GM19025 (cell line): ENCODE measurements around the gene RBM23.
"Not testable (repeated sequence)": the region's sequence is repeated elsewhere in the genome, so short reads cannot be mapped to it uniquely, and the experiment has no call there.

Experiments used
- ATAC-seq: cut with Tn5 transposase; IDR thresholded peaks from one replicate; pipeline ENCODE4 v1.9.1; 2021; ENCODE audit warnings: mild to moderate bottlenecking, low read depth, moderate library complexity; ENCODE audit not compliant: unreplicated experiment

Gene RBM23

GRCh38 chr14:22918804-22919600, at the start of gene RBM23:
Gene RBM23, minus strand, starts transcription at chr14:22919149.
- ATAC-seq: peak; percentile 93

GRCh38 chr14:22966783-22967269, 47.9 kb upstream of the RBM23 start:
- no peak for ATAC-seq

DNA sequence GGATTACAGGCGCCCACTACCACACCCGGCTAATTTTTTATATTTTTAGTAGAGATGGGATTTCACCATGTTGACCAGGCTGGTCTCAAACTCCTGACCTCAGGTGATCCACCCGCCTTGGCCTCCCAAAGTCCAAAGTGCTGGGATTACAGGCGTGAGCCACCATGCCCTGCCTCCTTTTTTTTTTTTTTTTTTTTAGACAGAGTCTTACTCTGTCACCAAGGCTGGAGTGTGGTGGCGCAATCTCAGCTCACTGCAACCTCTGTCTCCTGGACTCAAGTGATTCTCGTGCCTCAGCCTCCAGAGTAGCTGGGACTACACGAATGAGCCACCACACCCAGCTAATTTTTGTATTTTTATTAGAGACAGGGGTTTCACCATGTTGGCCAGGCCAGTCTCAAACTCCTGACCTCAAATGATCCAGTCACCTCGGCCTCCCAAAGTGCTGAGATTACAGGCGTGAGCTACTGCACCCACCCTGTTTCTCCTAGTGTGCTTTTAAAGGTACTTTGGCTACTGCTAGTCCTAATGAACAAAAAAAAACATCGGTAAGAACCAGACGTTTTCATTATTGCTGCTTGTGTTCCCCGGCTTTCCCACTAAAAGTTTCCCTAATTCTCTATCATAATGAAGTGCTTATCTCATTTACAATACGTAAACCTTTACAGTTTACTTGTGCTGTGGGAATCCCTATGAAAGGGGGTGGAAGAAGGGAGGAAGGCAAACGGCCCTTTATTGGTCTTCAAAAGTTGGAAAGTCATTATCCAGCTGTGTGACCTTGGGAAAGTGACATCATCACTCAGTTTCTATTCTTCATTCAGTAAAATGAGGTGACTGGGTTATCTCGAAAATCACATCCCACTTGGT, 47.2 kb upstream of the RBM23 start:
- ATAC-seq: not testable (repeated sequence)

DNA sequence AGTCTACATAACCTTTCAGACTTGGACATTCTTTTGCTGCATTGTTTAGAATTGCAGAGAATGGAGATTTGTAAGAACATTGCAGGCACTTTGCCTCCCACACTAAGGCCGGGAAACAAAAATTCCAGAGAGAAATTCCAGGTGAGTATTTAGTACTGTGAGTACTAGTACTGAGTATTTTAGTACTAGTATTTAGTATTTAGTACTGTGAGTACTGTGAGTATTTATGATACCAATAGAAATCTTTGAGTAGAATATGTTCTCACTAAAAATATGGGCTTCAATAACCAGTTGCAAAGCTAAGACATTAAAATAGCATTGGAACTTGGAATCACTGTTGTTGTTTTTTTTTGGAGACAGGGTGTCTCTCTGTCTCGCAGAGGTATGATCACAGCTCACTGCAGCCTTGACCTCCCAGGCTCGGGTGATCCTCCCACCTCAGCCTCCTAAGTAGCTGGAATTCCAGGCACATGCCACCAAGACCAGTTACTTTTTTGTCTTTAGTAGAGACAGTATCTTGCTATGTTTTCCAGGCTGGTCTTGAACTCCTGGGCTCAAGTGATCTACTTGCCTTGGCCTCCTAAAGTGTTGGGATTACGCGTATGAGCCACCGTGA, 43.2 kb upstream of the RBM23 start:
- no peak for ATAC-seq

GRCh38 chr14:22955702-22956569, 37.0 kb upstream of the RBM23 start:
- no peak for ATAC-seq

DNA sequence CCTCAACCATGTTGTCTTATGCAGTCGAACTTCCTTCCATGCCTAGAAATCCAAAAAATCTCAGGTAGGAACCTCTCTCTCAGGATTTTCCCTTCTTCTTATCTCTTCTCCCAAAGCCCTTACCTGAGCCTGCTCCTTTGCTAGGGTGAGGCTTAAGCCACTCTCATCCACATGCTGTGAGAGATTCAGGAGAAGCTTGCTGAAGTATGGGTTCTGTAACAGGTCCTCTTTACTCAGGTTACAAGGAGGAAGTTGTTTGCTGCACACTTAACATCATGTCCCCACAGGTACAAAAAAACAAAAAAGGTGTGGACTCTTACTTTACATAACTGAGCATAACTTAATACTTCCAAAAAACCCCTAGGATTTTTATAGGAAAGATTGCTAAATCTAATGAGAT, 33.5 kb upstream of the RBM23 start:
- ATAC-seq: no peak

GRCh38 chr14:22951795-22952194, 32.8 kb upstream of the RBM23 start:
- ATAC-seq: not testable (repeated sequence)

GRCh38 chr14:22945642-22946041, 26.7 kb upstream of the RBM23 start:
- no peak for ATAC-seq

DNA sequence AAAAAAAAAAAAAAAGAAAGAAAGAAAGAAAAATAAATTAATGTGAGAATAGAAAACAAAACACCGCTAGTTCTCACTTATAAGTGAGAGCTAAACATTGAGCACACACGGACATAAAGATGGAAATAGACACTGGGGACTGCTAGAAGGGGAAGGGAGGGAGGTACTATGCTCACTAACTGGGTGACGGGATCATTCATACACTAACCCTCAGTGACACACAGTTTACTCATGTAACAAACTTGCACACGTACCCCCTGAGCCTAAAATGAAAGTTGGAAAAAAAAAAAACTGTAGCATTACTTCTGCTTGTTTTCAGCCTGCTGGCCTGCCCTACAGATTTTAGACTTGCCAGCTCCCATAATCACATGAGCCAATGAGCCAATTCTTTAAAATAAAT, 20.7 kb upstream of the RBM23 start:
- no peak for ATAC-seq

DNA sequence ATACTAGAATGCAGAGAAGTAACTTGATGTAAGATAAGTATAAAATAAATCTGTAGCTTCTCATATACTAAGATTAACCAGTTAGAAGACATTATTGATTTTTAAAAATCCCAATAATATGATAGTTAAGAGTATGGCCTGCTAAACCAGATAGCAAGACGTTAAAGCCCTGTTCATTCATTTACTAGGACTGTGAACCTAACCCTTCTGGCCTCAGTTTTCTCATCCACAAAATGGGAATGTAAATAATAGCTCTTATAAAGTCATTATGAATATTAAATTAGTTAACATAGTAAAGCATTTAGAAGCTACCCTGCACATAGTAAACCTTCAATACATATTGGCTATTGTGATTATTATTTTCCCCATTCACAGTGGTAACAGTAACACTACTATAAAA, 16.2 kb upstream of the RBM23 start:
- no peak for ATAC-seq

DNA sequence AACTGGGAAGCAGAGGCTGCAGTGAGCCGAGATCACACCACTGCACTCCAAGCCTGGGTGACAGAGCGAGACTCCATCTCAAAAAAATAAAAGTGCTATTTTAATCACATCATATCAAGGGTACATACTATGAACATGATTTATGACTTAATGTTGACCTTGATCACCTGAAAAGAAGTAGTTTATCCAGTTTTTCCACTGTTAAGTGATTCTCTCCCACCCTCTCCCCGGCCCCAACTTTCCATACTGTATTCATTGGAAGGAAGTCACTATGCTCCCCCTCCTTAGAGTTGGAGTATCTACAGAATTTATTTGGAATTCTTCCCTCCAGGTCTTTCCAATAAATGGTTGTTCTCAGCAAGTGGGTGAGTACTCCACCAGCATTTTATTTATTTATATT, 13.2 kb upstream of the RBM23 start:
- no peak for ATAC-seq

- no peak for ATAC-seq
Observed at GRCh38 chr14:22929961-22930364, 11.0 kb upstream of the RBM23 start.

- peak; percentile 91 for ATAC-seq
Observed at GRCh38 chr14:22929104-22929960, 10.4 kb upstream of the RBM23 start, which contains the start of gene PRMT5. Gene PRMT5, minus strand, starts transcription at chr14:22929376. Its CDS starts 15 bp downstream, at chr14:22929361.

DNA sequence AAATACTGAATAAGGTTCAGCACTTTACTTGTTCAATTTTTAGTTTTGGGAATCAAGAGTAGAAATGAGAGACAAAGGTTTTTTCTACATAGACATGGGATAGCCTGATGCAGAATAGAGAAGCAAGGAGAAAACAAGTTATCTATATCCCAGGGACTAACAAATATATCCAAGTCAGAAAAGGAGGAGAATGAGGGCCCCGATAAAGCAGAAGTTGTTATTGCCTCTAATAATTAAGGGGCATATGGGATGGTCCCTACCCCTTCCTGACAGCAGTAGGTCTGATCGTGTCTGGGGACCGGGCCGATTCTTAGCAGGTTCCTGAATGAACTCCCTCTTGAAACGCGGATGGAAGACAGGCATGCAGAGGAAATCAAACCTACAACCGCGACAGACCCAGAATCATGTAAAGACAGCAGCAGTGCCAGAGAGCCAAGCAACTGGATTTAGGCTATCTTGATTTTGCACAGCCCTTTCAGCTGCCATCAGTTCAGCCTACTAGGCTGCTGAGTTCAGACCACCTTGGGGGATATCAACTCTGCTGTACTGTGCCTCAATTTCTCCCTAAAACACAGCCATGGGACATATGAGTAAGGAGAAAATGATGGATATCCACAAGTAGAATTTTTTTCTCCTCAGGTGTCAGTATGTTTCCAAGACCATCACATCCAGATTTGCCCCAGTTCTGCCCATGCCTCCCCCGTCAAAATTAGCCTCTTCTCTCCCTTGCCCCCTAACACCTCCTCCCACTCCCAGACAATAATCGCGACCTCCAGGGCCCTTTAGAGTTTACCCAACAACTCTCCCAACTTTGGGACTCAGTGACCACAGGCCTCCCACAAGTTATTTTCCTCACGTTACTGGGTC, 9.5 kb upstream of the RBM23 start:
- ATAC-seq: no peak

DNA sequence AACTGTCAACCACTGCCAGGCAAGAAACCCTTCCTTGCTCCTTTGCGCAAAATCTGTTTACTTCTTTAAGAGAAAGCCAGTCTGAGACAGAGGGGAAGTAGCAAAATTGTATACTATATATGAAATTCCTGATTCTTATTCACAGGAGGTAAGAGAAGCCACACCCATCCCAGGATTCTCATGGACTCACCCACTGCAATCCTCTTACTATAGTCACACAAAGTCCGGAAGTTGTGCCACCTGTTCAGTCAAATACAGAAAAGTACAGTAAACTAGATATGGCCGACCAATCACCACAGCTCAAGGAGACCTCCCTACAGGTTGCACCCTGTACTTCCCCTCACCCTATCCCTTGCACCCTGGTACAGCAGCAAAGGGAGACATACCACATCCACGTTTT, 7.4 kb upstream of the RBM23 start:
- no peak for ATAC-seq

DNA sequence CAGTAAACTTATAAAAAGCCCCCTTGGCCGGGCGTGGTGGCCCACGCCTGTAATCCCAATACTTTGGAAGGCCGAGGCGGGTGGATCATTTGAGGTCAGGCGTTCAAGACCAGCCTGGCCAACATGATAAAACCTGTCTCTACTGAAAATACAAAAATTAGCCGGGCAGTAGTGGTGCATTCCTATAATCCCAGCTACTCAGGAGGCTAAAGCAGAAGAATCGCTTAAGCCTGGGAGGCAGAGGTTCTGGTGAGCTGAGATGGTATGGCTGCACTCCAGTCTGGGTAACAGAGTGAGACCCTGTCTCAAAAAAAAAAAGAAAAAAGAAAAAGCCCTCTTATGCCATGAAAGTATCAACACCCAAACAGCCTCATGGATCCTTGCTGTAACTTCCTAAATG, 6.6 kb upstream of the RBM23 start:
- no peak for ATAC-seq

DNA sequence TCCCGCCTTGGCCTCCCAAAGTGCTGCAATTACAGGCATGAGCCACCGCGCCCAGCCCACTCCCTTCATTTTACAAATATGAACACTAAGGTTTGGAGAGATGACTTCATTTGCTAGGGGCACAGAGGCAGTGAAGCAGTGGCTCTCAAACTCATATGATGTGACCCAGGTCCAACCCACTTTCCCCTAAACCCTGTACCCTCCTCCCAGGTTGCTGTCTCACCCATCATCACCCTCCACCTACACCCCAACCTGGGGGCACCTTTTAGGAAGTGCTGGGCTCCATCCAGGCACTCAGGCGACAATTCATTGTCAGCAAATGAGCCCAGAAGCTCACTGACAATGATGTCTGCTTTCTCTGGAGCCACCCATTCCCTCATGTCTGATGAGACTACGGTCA, 4.8 kb upstream of the RBM23 start:
- ATAC-seq: no peak

DNA sequence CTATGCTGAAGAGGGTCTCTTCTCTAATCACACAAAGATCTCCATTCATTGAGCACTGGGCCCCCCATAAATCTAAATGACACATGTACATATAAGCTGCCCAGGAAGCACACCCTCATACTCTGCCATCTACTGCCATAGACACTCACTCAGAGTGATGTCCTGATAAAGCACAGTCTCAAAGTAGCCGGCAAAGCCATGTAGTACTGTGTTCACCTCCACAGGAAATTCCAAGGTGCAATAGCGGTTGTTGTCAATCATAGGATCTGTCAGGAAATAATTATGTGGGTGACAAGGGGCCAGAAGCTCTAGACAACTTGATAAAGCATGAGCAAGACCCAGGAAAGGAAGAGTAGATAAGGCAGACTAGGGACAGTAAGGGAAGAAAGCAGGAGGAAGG, 3.3 kb upstream of the RBM23 start:
- ATAC-seq: no peak
